Memory B cell (primary cell): Measurements from ENCODE around the gene NAGPA.

Source experiments
- ATAC-seq: fragments of 150-1000 bp; cut with Tn5 transposase; 2 replicates; pipeline ENCODE4 v1.10.0; 2021; ENCODE audit warnings: low read depth, mild to moderate bottlenecking, moderate library complexity
- DNase-seq, 2 donors: peaks; one replicate each; pipeline ENCODE4 v3.0.0; 2022; ENCODE audit warnings: low spot score in 2 of 2
- H3K27ac Mint-ChIP-seq: one replicate; pipeline ENCODE4 v1.8.0; 2022; ENCODE audit warnings: mild to moderate bottlenecking, moderate library complexity, mixed read lengths
- H3K27me3 Mint-ChIP-seq: one replicate; pipeline ENCODE4 v1.8.0; 2022; ENCODE audit warnings: mixed read lengths
- H3K36me3 Mint-ChIP-seq: one replicate; pipeline ENCODE4 v1.8.0; 2022; ENCODE audit warnings: mild to moderate bottlenecking, mixed read lengths
- H3K4me1 Mint-ChIP-seq: one replicate; pipeline ENCODE4 v1.8.0; 2022; ENCODE audit warnings: mixed read lengths
- H3K4me3 Mint-ChIP-seq: one replicate; pipeline ENCODE4 v1.8.0; 2022; ENCODE audit warnings: mild to moderate bottlenecking, moderate library complexity, mixed read lengths
- H3K9me3 Mint-ChIP-seq: one replicate; pipeline ENCODE4 v1.8.0; 2022; ENCODE audit warnings: mixed read lengths

The NAGPA gene

GRCh38 chr16:4991754-4992153, 42.0 kb downstream of the NAGPA start:
- Mint-ChIP-seq H3K4me3 (no peak overlapping the region), H3K27me3 (peaks cover 24% of the 10 kb centered on the region), H3K4me1 (no peaks in the 10 kb centered on the region), H3K36me3 (no peaks in the 10 kb centered on the region), H3K27ac (no peak overlapping the region), H3K9me3 (no peaks in the 10 kb centered on the region)
- ATAC-seq (no peak), DNase-seq (no peak)

- ATAC-seq (no peak), DNase-seq (no peak)
- H3K27me3 Mint-ChIP-seq = peaks cover 19% of the 10 kb centered on the region
- no peaks in the 10 kb centered on the region for H3K36me3 Mint-ChIP-seq
- no peak overlapping the region for H3K4me3 Mint-ChIP-seq
- no peaks in the 10 kb centered on the region for H3K9me3 Mint-ChIP-seq
- no peak overlapping the region for H3K27ac Mint-ChIP-seq
- no peaks in the 10 kb centered on the region for H3K4me1 Mint-ChIP-seq
Observed at GRCh38 chr16:4990415-4990814, 43.3 kb downstream of the NAGPA start.

GRCh38 chr16:4989391-4990006, 44.2 kb downstream of the NAGPA start:
- ATAC-seq = no peak
- H3K4me3 Mint-ChIP-seq = no peak overlapping the region
- H3K27me3 Mint-ChIP-seq = peaks cover 18% of the 10 kb centered on the region
- DNase-seq = no peak
- H3K9me3 Mint-ChIP-seq = no peaks in the 10 kb centered on the region
- H3K36me3 Mint-ChIP-seq = no peaks in the 10 kb centered on the region
- H3K4me1 Mint-ChIP-seq = no peaks in the 10 kb centered on the region
- no peak overlapping the region for H3K27ac Mint-ChIP-seq

GRCh38 chr16:4988647-4989046, 45.1 kb downstream of the NAGPA start:
- Mint-ChIP-seq H3K4me3 (no peak overlapping the region), H3K9me3 (peaks cover 3% of the 10 kb centered on the region), H3K36me3 (no peaks in the 10 kb centered on the region), H3K27me3 (peaks cover 20% of the 10 kb centered on the region), H3K27ac (no peak overlapping the region), H3K4me1 (no peaks in the 10 kb centered on the region)
- DNase-seq (no peak), ATAC-seq (no peak)

GRCh38 chr16:4987580-4988374, 46.0 kb downstream of the NAGPA start:
- Mint-ChIP-seq H3K4me3 (no peak overlapping the region), H3K9me3 (peaks cover 3% of the 10 kb centered on the region), H3K27ac (no peak overlapping the region), H3K4me1 (no peaks in the 10 kb centered on the region), H3K36me3 (no peaks in the 10 kb centered on the region), H3K27me3 (peaks cover 20% of the 10 kb centered on the region)
- ATAC-seq = no peak
- DNase-seq = no peak

GRCh38 chr16:4987250-4987579, 46.5 kb downstream of the NAGPA start:
- no peak overlapping the region for H3K27ac Mint-ChIP-seq
- no peaks in the 10 kb centered on the region for H3K4me1 Mint-ChIP-seq
- H3K27me3 Mint-ChIP-seq = peaks cover 20% of the 10 kb centered on the region
- no peak for ATAC-seq
- no peak overlapping the region for H3K4me3 Mint-ChIP-seq
- DNase-seq = no peak
- H3K9me3 Mint-ChIP-seq = peaks cover 3% of the 10 kb centered on the region
- no peaks in the 10 kb centered on the region for H3K36me3 Mint-ChIP-seq

- DNase-seq (no peak), ATAC-seq (no peak)
- Mint-ChIP-seq H3K4me1 (no peaks in the 10 kb centered on the region), H3K9me3 (peaks cover 3% of the 10 kb centered on the region), H3K4me3 (no peak overlapping the region), H3K36me3 (no peaks in the 10 kb centered on the region), H3K27me3 (peaks cover 19% of the 10 kb centered on the region), H3K27ac (no peak overlapping the region)
Observed at GRCh38 chr16:4984174-4984990, 49.4 kb downstream of the NAGPA start.

- Mint-ChIP-seq H3K4me3 (no peak overlapping the region), H3K27me3 (peaks cover 5% of the 10 kb centered on the region), H3K9me3 (peaks cover 3% of the 10 kb centered on the region), H3K36me3 (no peaks in the 10 kb centered on the region), H3K27ac (no peak overlapping the region), H3K4me1 (no peaks in the 10 kb centered on the region)
- no peak for ATAC-seq
- no peak for DNase-seq
Observed at GRCh38 chr16:4982056-4982867, 51.5 kb downstream of the NAGPA start.

- no peaks in the 10 kb centered on the region for H3K36me3 Mint-ChIP-seq
- H3K27ac Mint-ChIP-seq = no peak overlapping the region
- DNase-seq = no peak
- peaks cover 5% of the 10 kb centered on the region for H3K27me3 Mint-ChIP-seq
- H3K4me3 Mint-ChIP-seq = no peak overlapping the region
- H3K9me3 Mint-ChIP-seq = peaks cover 3% of the 10 kb centered on the region
- H3K4me1 Mint-ChIP-seq = no peaks in the 10 kb centered on the region
- ATAC-seq = no peak
Observed at GRCh38 chr16:4981473-4981872, 52.3 kb downstream of the NAGPA start.

GRCh38 chr16:4980691-4981090, 53.0 kb downstream of the NAGPA start:
- no peak for DNase-seq
- Mint-ChIP-seq H3K36me3 (no peaks in the 10 kb centered on the region), H3K4me1 (peaks cover 4% of the 10 kb centered on the region), H3K4me3 (no peak overlapping the region), H3K27me3 (peaks cover 5% of the 10 kb centered on the region), H3K9me3 (peaks cover 3% of the 10 kb centered on the region), H3K27ac (no peak overlapping the region)
- ATAC-seq = no peak

- Mint-ChIP-seq H3K36me3 (no peaks in the 10 kb centered on the region), H3K9me3 (peaks cover 3% of the 10 kb centered on the region), H3K27ac (no peak overlapping the region), H3K4me1 (peaks cover 7% of the 10 kb centered on the region), H3K27me3 (peaks cover 5% of the 10 kb centered on the region), H3K4me3 (no peak overlapping the region)
- no peak for DNase-seq
- ATAC-seq = no peak
Observed at GRCh38 chr16:4979736-4980660, 53.7 kb downstream of the NAGPA start.

GRCh38 chr16:4979164-4979563, 54.6 kb downstream of the NAGPA start:
- no peak overlapping the region for H3K4me3 Mint-ChIP-seq
- no peak overlapping the region for H3K27ac Mint-ChIP-seq
- peaks cover 5% of the 10 kb centered on the region for H3K27me3 Mint-ChIP-seq
- H3K4me1 Mint-ChIP-seq = peaks cover 7% of the 10 kb centered on the region
- ATAC-seq = no peak
- no peak for DNase-seq
- peaks cover 3% of the 10 kb centered on the region for H3K9me3 Mint-ChIP-seq
- H3K36me3 Mint-ChIP-seq = no peaks in the 10 kb centered on the region

GRCh38 chr16:4976611-4977145, 57.1 kb downstream of the NAGPA start:
- peaks cover 8% of the 10 kb centered on the region for H3K27me3 Mint-ChIP-seq
- no peaks in the 10 kb centered on the region for H3K36me3 Mint-ChIP-seq
- H3K27ac Mint-ChIP-seq = no peak overlapping the region
- DNase-seq (no peak), ATAC-seq (no peak)
- H3K4me3 Mint-ChIP-seq = no peak overlapping the region
- no peaks in the 10 kb centered on the region for H3K9me3 Mint-ChIP-seq
- peaks cover 7% of the 10 kb centered on the region for H3K4me1 Mint-ChIP-seq
